T1000 (cell line): ENCODE measurements around the gene LMNTD1.
"Not testable (repeated sequence)": the region's sequence is repeated elsewhere in the genome, so short reads cannot be mapped to it uniquely, and the experiment has no call there.

ENCODE experiments used
- DNase-seq: peaks from one replicate; lab custom pipeline; 2025; ENCODE audit warnings: mixed read lengths; lab: John Stamatoyannopoulos, UW

The LMNTD1 gene

GRCh38 chr12:25553098-25553497 lies at the start of gene LMNTD1:
Gene LMNTD1, minus strand, starts transcription at chr12:25553283. Its CDS starts 324 bp downstream, at chr12:25552959.
- no peak for DNase-seq

GRCh38 chr12:25598956-25599355 lies 45.9 kb upstream of the LMNTD1 start:
- DNase-seq, result no peak

- not testable (repeated sequence) for DNase-seq
Measured at GRCh38 chr12:25595496-25595895, 42.4 kb upstream of the LMNTD1 start.

GRCh38 chr12:25594376-25594775 lies 41.3 kb upstream of the LMNTD1 start:
- no peak for DNase-seq

- DNase-seq, result no peak
Measured at GRCh38 chr12:25592725-25593495, 39.8 kb upstream of the LMNTD1 start.

GRCh38 chr12:25591144-25591543 lies 38.1 kb upstream of the LMNTD1 start:
- DNase-seq, result no peak

- no peak for DNase-seq
Measured at GRCh38 chr12:25590011-25590721, 37.1 kb upstream of the LMNTD1 start.

- no peak for DNase-seq
Measured at GRCh38 chr12:25587346-25587745, 34.3 kb upstream of the LMNTD1 start.

GRCh38 chr12:25585662-25586061 lies 32.6 kb upstream of the LMNTD1 start:
- no peak for DNase-seq

- no peak for DNase-seq
Measured at GRCh38 chr12:25585021-25585523, 32.0 kb upstream of the LMNTD1 start.

- no peak for DNase-seq
Measured at GRCh38 chr12:25584596-25584995, 31.5 kb upstream of the LMNTD1 start.

- DNase-seq, result no peak
Measured at GRCh38 chr12:25583545-25583944, 30.5 kb upstream of the LMNTD1 start.

- DNase-seq, result no peak
Measured at GRCh38 chr12:25581067-25581466, 28.0 kb upstream of the LMNTD1 start.

- DNase-seq, result no peak
Measured at GRCh38 chr12:25578411-25579143, 25.5 kb upstream of the LMNTD1 start.

- no peak for DNase-seq
Measured at GRCh38 chr12:25574761-25575160, 21.7 kb upstream of the LMNTD1 start.

- DNase-seq, result no peak
Measured at GRCh38 chr12:25573346-25573745, 20.3 kb upstream of the LMNTD1 start.

- no peak for DNase-seq
Measured at GRCh38 chr12:25570418-25570817, 17.3 kb upstream of the LMNTD1 start.

GRCh38 chr12:25566202-25566949 lies 13.3 kb upstream of the LMNTD1 start:
- no peak for DNase-seq

- DNase-seq, result no peak
Measured at GRCh38 chr12:25558586-25558985, 5.5 kb upstream of the LMNTD1 start.

- no peak for DNase-seq
Measured at GRCh38 chr12:25557830-25558436, 4.8 kb upstream of the LMNTD1 start.

GRCh38 chr12:25556153-25556552 lies 3.1 kb upstream of the LMNTD1 start:
- no peak for DNase-seq
